HuH-7 (cell line): Measurements from ENCODE around the gene ATRNL1.
"Not testable (repeated sequence)": the region's sequence is repeated elsewhere in the genome, so short reads cannot be mapped to it uniquely, and the experiment has no call there.

Experiments
- DNase-seq: peaks from one replicate; pipeline ENCODE4 v3.0.0; 2011; ENCODE audit warnings: low spot score

Gene ATRNL1

GRCh38 chr10:115771755-115772154 is 678.6 kb downstream of the ATRNL1 start:
- no peak for DNase-seq

- no peak for DNase-seq
Measured at GRCh38 chr10:115772606-115773005, 679.4 kb downstream of the ATRNL1 start.

- no peak for DNase-seq
Measured at GRCh38 chr10:115773832-115774231, 680.7 kb downstream of the ATRNL1 start.

GRCh38 chr10:115774721-115775120 is 681.6 kb downstream of the ATRNL1 start:
- DNase-seq = no peak

GRCh38 chr10:115777646-115778045 is 684.5 kb downstream of the ATRNL1 start:
- DNase-seq = no peak

- no peak for DNase-seq
Measured at GRCh38 chr10:115790220-115790619, 697.1 kb downstream of the ATRNL1 start.

GRCh38 chr10:115795964-115796363 is 702.8 kb downstream of the ATRNL1 start:
- DNase-seq = no peak

- DNase-seq = no peak
Measured at GRCh38 chr10:115801457-115801856, 708.3 kb downstream of the ATRNL1 start.

- no peak for DNase-seq
Measured at GRCh38 chr10:115801992-115802391, 708.8 kb downstream of the ATRNL1 start.

GRCh38 chr10:115802911-115803310 is 709.7 kb downstream of the ATRNL1 start:
- no peak for DNase-seq

GRCh38 chr10:115814542-115814941 is 721.4 kb downstream of the ATRNL1 start:
- DNase-seq = no peak

GRCh38 chr10:115818012-115818411 is 724.8 kb downstream of the ATRNL1 start:
- DNase-seq = no peak

- no peak for DNase-seq
Measured at GRCh38 chr10:115826396-115826795, 733.2 kb downstream of the ATRNL1 start.

GRCh38 chr10:115827231-115828009 is 734.3 kb downstream of the ATRNL1 start:
- DNase-seq = no peak

- DNase-seq = not testable (repeated sequence)
Measured at GRCh38 chr10:115828182-115828581, 735.0 kb downstream of the ATRNL1 start.

GRCh38 chr10:115829521-115830205 is 736.5 kb downstream of the ATRNL1 start:
- DNase-seq = no peak

GRCh38 chr10:115830265-115830970 is 737.3 kb downstream of the ATRNL1 start:
- DNase-seq = no peak

- DNase-seq = no peak
Measured at GRCh38 chr10:115831016-115831415, 737.9 kb downstream of the ATRNL1 start.

- no peak for DNase-seq
Measured at GRCh38 chr10:115833119-115833518, 740.0 kb downstream of the ATRNL1 start.

GRCh38 chr10:115844591-115844990 is 751.4 kb downstream of the ATRNL1 start:
- no peak for DNase-seq

- DNase-seq = no peak
Measured at GRCh38 chr10:115845921-115846320, 752.8 kb downstream of the ATRNL1 start.

GRCh38 chr10:115846528-115846927 is 753.4 kb downstream of the ATRNL1 start:
- DNase-seq = no peak

- DNase-seq = no peak
Measured at GRCh38 chr10:115849197-115849596, 756.0 kb downstream of the ATRNL1 start.
